GM19239 (cell line): ENCODE results near the gene FAM78B.

ENCODE experiments used
- DNase-seq: peaks from one replicate; pipeline ENCODE4 v3.0.0; 2011; ENCODE audit warnings: low spot score; ENCODE audit not compliant: insufficient read length
- FAIRE-seq: peaks from 2 replicates; lab custom pipeline; 2011; peaks lifted over from hg19 to GRCh38; lab: Jason Lieb, UNC

Gene FAM78B

DNA sequence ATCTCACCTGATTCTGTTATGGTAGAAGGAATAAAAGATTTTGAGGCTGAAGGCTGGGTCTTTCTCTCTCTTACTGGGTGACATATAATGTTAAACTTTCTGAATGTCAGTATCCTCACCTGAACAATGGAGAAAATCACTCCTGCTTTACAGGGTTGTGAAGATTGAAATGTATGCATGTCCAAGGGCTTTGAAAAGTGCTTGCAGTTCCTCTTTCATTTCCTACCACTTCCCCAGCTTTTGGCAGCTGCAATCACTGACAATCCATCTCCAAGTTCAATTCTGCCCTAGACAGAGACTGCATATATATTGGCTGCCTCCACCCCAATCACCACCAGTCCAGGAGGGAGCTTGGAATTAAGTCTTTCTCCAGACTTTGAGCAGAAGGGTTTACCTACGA, 39.8 kb downstream of the FAM78B start:
- DNase-seq: no peak
- FAIRE-seq: no peak

DNA sequence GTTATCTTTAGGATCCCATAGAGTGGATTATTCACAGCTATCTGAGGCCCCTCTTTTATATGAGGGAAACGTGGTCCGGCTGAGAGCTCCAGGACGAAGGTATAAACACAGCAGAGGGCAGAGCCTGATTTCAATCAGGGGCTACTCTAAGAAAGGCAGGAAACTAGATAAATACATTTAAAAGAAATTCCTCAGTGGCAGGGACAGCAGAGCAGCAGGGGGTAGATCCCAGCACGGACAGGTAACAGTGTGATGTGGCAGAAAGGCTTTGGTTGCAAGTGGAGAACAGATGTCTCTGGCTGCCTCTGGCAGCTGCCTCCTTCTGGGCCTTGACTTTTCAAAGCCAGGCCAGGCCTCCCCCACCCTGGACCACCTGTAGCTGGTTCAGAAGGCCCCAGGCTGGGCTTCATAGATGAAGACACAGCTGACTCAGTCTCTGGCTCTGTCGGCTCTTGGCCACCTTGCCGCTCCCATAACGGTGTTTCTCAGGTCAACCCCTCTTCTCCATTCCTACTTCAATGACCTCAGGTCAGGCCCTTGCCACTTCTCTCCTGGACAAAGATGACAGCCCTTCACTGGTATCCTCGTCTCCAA, 43.8 kb downstream of the FAM78B start:
- FAIRE-seq (no peak), DNase-seq (no peak)

DNA sequence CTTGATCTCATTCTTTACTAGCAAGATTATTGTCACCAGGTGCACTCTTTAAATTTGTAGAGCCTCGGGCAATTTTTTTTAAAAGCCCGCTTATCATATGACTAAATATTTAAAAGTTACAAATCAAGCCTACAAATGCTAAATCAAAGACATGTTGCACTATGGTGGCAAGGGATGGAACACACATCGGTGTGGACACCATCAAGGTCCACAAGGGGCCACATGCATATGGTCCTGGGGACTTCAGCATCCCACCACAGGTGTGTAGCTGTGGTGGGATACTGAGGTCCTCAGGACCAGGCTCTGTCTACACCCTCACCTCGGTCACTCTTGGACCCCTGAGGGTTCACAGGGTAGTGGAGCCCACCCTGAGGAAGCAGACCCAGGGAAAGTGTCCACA, 45.8 kb downstream of the FAM78B start:
- no peak for FAIRE-seq

DNA sequence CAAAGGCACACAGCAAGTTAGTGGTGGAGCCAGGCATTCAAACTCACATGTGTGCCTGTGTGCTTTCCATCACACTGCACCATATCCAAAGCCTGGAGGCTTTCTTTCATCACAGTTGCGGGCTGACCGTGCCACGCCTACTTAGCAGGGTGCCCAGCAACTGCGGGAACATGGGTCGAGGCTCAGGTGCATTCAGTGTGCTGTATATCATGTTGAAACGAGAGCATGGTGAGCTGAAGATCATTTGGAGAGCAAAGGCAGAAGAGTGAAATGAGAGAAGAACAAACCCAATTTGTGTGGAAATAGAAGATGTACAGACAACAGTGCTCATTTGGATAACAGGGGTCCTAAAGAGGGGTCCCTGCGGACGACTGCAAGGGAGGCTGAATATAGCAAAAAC, 46.5 kb downstream of the FAM78B start:
- FAIRE-seq (no peak), DNase-seq (no peak)

More for the DNA sequence above, 45.8 kb downstream of the FAM78B start:
- DNase-seq: no peak

DNA sequence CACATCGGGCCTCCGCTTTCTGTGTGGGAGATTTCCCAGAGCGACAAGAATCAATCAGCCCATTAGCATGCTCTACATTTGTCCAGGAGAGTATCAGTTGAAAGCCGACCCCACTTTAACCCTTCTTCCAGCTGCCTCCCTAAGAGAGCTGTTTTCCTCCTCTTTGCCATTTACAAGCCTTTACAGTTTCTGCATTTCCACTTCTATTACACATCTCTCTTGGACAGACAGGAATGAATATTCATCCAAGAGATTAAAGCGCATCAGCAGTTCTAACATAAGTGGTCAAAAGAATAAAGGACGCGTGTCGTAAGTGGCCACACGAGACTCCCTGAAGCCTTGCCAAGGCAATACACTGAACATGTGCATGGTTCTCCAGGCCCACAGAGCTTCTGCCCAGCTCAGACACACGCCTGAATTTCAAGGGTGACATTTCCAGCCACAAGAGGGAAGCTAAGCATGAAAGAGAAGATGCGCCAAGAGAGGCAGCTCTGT, 47.3 kb downstream of the FAM78B start:
- FAIRE-seq (no peak), DNase-seq (no peak)

DNA sequence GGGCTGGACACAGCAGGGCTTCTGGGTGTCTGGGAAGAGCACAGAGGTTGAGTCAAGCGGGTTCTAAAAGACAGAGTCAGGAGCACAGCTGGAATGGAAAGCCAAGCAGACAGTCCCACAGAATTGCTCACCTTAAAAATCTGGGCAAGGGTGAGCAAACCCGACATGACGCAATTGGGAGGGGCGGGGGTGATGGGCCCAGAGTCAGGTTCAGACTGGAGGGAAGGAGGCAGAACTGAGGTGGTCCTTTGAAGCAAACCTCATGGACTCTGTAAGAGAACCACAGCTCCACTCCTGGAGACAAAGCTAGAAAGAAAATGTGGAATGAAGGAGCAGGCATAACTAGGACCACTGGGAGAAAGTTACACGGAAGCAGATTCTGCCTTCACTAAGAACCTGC, 49.0 kb downstream of the FAM78B start:
- no peak for FAIRE-seq
- DNase-seq: no peak

DNA sequence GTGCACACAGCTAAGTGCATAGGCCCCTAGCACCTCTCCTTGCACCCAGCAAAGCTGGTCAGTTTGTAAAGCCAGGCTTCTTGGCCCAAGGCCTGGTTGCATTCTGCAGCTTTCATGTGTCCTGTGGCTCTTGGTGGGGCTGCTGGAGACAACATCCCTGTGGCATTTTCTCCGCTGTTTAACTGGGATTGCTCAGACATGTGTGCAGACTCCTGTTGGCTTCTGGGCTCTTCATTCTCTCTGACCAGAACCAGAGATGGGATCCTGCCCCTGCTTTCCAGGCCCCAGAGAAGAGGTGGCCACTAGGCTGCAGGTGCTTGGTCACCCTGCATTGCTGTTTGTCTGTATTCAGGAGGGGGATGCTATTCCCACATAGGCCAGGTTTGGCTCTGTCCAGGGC, 50.8 kb downstream of the FAM78B start:
- DNase-seq (no peak), FAIRE-seq (no peak)

DNA sequence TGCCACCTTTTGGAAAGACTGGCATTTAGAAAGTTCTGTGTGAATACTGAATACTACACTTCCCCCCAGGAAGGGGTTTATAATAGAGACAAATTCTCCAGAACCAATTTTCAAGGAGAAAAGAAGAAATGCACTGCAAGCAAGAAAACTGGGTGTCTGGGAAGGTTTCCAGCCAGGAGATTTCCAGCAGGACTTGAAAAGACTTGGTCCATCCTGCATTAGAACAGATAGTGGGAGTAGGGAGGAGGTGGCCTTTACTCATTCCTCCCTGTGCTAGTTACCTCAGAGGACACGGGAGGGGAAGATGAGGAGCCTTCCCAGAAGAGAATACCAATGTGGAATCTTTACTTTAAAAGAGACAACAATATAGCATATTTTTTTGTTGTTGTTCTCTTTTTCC, 52.4 kb downstream of the FAM78B start:
- FAIRE-seq (no peak), DNase-seq (no peak)

DNA sequence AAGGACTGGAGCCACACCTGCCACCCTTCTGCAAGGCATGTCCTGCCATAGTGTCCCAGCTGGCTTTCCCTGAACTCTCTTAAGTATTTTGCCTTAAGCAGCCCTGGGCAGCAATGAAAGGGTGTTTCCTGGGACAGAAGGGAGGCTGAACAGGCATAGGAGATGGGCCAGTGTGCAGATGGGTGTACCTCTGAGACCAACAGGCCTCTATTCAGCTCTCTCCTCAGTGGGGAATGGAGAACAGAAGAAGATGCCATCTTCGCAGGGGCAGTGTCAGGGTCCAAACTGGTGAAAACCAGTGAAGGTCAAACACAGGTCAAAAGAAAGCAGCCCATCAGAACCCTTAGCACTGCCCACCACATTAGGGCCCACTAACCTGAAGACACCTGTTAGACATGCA, 53.2 kb downstream of the FAM78B start:
- FAIRE-seq (no peak), DNase-seq (no peak)

DNA sequence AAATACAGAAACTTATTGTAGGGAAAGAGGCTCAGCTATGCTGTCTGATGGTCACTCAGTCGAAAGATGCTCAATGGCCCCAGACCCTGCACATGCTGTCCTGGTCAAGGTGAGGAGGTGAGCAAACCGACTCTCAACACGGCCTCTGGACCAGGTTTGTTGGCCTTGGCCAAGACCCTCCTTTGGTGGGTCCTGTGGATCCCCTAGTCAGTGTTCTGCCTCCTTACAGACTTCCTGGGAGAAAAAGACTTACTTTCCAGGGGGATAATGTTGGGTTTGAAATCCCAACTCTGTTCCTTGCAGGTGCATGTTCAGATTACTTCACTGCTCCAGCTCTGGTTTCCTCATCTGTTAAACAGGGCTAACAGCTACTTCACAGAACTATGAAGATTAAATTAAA, 53.8 kb downstream of the FAM78B start:
- no peak for DNase-seq
- no peak for FAIRE-seq

DNA sequence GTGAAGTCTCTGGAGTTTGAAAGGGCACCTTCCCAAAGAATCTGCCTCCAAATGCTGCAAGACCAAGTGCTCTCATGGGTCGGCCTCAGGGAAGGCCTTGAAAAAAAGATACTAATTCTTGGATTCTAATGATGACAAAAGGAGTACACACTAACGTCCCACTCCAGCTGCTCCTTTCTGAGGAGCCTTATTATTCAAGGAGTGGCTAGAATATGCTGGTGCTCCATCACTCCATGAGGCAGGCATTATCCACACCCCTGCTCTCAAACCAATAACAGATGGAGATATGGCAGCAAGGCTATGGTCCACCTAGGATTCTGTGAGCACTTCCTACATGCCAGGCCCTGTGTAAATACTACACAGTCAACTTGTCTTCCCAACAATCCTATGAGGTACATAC, 54.4 kb downstream of the FAM78B start:
- FAIRE-seq (no peak), DNase-seq (no peak)

DNA sequence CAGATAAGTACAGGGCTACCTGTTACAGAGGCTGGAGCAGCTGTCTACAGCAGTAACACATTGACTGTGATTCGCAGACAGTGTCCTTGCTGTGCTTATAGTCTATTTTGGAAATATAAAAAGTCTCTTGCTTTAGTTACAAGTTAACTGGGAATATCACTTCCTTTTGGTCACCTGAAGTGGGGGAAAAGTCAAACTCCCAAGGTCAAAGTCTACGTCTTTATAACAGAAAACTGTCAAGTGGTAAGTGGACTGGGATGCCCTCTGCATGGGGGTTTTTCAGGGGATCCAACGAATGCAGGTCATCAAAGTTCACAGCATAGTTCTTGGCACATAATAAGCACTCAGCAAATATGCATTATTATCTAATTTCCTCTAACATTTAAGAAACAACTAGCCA, 55.4 kb downstream of the FAM78B start:
- no peak for DNase-seq

DNA sequence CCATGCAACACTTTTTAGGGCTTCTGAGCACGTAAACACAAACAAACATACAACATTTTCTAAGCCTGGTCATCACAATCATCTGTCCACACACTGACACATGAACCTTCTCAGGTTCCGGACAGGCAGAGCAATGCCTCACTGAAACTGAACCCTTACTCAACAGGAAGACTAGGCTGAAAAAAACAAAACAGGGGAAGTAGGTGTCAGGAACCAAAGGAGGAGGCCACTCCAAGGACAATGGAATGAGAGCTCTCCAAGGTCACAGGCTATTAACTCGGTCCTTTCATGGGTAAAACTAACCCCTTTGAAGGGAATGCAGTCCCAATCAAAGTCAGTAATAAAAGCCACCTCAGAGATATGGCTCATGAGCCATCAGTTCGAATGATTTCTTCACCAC, 76.6 kb downstream of the FAM78B start:
- FAIRE-seq: no peak
- DNase-seq: no peak

More for the DNA sequence above, 55.4 kb downstream of the FAM78B start:
- no peak for FAIRE-seq

DNA sequence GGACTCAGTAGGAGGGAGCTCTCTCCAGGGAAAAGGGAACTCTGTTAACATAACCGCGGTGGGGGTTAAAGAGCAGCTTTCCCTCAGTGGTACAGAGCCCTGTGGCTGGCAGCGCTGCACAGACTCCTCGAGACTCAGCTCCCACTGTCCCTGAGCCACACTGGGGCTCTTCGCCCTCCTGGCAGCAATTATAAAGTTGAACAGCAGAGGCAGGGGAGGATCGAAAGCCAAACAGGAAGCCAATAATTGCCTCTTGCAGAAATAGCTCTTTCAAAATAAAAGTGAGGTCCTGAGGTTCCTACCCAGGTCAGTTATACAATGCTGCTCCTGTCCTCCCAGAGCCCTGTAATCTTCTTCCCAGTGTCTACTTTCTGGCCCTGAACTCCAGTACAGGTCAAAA, 77.0 kb downstream of the FAM78B start:
- FAIRE-seq: peak; percentile 81
- peak; percentile 36 for DNase-seq

DNA sequence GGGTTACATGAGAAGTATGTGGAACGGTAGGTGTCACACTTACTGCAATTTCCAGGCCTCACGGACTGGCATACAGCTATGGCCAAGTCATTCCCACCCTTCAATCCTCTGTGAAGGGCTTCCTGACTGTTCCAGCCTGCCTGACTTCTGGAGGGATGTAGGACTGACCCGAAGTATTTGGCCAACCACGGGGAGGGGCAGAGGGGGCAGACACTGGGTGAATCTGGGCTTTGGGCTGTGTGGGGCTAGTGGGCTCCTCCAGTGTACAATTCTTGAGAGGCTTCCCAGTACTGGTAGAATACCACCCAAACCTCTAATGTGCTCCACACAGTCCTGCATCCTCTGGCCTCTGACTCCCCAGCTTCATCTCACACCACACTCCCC, 78.2 kb downstream of the FAM78B start:
- FAIRE-seq: no peak
- DNase-seq: no peak

DNA sequence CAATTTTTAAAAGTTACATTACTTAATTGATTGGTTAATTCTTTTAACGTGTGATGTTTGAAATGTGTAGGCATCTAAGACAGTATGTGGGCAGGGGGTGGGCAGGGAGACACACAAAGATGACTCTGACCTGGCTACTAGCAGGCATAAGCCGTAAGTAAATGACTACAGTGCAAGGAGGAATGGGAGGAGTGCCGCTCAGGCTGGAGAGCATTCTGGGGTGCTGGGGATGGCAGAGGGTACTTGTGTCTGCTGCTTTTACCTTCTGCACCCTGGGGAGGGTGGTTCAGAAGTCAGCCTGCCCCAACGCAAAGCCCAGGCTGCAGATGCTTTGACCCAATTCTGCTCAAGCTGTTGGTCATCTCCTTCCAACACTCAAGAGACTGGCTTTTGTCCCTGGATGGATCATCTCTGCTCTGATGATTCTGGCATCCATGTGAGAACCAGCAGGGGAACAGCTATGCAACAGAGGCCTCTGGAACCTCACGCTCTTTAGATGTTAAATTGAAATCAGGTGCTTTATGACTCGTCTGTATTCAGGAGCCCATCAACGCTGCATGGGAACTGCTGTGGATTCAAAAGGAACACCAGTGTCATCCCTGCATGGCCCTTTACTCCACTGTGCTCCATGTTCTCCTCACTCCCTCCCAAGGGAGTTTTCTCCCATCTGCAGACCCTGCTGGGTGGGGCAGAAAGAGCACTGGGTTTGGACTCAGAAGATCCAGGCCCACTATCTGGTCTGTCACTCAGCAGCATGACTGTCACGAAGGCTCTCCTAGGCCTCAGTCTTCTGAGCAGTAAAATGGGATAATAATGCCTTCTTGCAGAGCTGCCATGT, 78.8 kb downstream of the FAM78B start:
- FAIRE-seq (no peak), DNase-seq (no peak)

DNA sequence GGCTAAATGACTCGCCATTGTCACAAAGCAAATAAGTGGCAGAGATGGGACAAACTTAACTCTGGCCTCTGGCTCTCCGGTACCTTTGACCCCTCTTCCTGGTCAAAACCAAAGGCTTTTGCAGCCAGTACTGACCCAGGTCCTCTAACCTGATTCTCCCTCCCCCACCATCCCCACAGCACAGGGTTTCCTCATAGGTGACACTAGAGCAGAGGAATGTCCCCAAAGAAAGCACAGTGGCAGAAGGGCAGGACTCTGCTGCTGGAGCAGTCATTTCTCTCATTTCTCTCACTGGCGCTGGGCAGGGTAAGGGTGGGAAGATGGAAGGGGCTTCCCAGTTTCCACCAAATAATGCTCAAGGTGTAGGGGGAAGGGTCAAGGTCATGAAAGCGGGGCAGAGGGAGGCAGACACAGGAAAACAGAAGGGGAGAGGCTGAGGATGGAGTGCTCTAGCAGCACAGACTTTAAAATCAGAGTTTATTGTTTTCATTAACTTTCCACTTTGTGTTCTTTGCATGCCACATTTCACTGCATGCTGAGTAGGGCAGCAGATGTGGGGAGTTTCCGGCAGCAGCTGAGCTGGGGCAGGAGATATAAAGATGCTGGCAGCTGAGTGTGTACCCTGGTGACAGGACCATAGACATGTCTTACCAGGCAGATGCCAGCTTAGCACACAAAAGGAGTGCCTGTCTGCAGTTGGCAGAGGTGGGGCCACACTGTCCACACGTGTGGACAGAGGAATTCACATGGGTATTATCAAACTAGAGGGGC, 80.5 kb downstream of the FAM78B start:
- DNase-seq (no peak), FAIRE-seq (no peak)

DNA sequence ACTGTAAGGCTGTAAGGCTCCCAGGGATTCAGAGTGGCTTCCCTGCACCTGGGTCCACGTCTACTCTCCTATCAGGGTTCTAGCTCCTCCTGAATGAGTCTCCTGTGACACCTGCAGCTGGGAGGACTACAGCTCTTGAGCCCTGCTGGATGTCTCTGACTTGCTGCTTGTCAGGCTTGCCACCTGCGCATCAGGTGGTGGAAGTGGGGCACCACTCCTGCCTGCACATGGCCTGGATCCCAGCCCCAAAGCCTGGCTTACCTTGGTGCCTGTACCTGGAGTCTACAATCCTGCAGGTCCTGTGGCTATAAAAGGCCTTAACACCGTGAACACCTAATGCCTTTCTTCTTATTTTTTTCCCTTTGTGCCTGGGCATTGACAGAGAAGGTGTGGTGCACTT, 82.2 kb downstream of the FAM78B start:
- no peak for DNase-seq
- FAIRE-seq: no peak

DNA sequence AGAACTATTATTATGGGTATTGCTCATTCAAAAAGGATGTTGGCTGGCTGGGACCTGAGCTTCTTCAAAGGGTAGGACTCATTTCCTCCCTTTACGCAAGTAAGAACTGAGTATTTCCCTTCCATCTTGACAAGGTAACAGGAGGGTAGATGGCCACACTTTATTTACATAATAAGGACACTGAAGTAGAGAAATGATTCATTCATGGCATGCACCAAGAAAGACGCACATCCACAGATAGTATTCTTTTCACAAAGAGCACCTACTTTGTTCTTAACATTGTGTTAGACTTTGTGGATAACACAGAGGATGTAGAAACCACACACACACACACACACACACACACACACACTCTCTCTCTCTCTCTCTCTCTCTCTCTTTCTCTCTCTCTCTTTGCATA, 82.9 kb downstream of the FAM78B start:
- no peak for FAIRE-seq
- no peak for DNase-seq

DNA sequence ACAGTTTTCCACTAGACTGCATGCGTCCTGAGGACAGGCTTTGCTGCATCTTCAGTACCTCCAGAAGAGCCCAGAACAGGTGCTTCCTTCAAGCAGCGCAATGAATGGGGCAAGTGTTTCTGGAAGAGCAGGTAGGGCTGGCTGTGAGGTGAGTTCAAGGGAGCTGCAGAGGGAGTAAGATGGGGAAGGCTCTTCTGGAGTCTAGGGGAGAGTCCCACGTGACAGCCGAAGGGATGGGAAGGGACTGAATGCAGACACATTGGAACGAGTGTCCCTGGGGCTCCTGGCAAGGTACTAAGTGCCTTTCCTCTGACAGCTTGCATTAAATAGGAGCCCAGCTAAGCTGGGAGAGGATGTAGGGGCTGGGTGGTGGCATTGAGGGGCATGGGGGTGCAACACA, 84.2 kb downstream of the FAM78B start:
- DNase-seq (no peak), FAIRE-seq (no peak)
